Neuronal stem cell (in vitro differentiated cells): ENCODE results near the gene FAM53A. TPM values are rescaled to one million over a fixed set of nuclear protein-coding genes. Genes with fewer than 3 reads are reported as not detected.

Experiments used
- small RNA-seq: library from polyadenylated mRNA; stranded (forward); fragments of <200 nt; extraction: miRNeasy Mini kit (QIAGEN cat#:217004); gene quantifications from one replicate; pipeline ENCODE3, GENCODE V24; 2013; ENCODE audit not compliant: insufficient read depth

Gene FAM53A

Small RNA genes lying within 50 kb of the gene (small RNA-seq; reads per million reads assigned to genes)
- not detected for gene RF00019
